ENCODE results near the gene STARD4.

DNA sequence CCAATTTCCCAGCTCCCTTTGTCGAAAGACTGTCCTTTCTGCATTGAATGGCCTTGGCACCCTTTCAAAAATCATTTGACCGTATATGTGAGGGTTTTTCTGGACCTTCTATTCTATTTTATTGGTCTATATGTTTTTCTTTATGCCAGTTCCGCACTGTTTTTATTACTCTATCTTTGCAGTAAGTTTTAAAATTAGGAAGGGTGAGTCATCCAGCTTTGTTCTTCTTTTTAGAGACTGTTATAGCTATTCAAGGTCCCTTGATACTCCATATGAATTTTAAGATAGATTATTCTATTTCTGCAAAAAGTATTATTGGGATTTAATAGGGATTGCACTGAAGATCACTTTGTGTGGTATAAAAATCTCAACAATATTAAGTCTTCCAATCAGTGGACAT is 44.2 kb upstream of the STARD4 start:
- TF ChIP-seq POLR2A (IDR thresholded peaks at IDR 0.05; ENCODE audit: low read length) (no peak), GATA1 (IDR thresholded peaks at IDR 0.05; ENCODE audit: low read depth, low read length) (no peak)
